ENCODE data around the gene SERINC4.

DNA sequence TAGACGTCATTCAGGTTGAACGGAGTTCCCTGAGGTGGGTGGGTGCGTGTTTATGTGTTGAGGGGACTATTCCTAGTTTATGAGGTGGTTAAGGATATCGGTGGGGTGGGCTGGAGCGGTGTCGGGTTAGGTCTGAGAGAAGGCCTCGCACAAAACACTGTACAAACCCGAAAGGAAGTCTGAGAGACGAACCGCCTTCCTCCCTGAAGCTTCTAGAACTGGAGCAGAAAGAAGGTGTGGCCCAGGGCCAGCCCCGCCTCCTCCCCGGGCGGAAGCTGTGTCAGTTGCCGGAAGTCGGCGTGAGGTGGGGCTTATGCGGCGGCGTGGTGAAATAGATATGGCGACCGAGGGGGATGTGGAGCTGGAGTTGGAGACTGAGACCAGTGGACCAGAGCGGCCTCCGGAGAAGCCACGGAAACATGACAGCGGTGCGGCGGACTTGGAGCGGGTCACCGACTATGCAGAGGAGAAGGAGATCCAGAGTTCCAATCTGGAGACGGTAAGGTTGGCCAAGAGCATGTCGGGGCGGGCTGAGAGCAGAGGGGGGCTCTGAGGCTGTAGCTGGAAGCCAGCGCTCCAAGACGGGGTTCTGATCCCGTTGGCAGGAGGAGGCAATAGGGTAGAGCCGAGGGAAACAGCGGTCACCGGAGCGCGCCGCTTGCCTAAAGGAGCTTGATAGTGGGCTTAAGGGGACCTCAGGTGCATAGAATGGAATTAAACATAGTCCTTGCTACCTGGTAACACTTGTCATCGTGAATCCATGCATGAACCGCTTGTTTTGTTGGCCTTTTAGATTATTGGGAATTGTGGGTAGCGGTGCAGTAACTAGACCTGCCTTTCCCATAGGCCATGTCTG lies 494 bp upstream of the SERINC4 start, which contains the start of gene HYPK:
- no peak for TF ChIP-seq FOXA1 (IDR thresholded peaks at IDR 0.05)
- no peak for TF ChIP-seq BHLHE40 (IDR thresholded peaks at IDR 0.05; ENCODE audit: borderline replicate concordance)
- TF ChIP-seq FOXK2 (IDR thresholded peaks at IDR 0.05), result no peak
- TF ChIP-seq, protein P1, sequence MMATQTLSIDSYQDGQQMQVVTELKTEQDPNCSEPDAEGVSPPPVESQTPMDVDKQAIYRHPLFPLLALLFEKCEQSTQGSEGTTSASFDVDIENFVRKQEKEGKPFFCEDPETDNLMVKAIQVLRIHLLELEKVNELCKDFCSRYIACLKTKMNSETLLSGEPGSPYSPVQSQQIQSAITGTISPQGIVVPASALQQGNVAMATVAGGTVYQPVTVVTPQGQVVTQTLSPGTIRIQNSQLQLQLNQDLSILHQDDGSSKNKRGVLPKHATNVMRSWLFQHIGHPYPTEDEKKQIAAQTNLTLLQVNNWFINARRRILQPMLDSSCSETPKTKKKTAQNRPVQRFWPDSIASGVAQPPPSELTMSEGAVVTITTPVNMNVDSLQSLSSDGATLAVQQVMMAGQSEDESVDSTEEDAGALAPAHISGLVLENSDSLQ (IDR thresholded peaks at IDR 0.05), result no peak
- TF ChIP-seq SUZ12 (IDR thresholded peaks at IDR 0.05), result no peak

All from HEK293T (cell line).